ENCODE results near the gene AAGAB. TPM values are rescaled to one million over a fixed set of nuclear protein-coding genes. Genes with fewer than 3 reads are reported as not detected.

AAGAB gene
- total and polyA plus RNA-seq, 2 donors (not counting 1 experiment from before 2014, with no cell fraction given) = 55.8 to 62.5 TPM

- H3K27ac ChIP-seq (ENCODE audit: insufficient read depth, low read length) = no peak overlapping the region
- no peak overlapping the region for H3K4me2 ChIP-seq (ENCODE audit: extremely low read depth, insufficient read depth, low read length)
- H3K9me3 ChIP-seq (ENCODE audit: control insufficient read depth, insufficient read depth, low read depth, low read length) = no peaks in the 10 kb centered on the region
- no peaks in the 10 kb centered on the region for H3K79me2 ChIP-seq (ENCODE audit: control insufficient read depth, insufficient read depth, low read length)
- no peaks in the 10 kb centered on the region for H3K27me3 ChIP-seq (ENCODE audit: control insufficient read depth, insufficient read depth, low read length)
- H3K4me1 ChIP-seq (ENCODE audit: control insufficient read depth, extremely low read depth, insufficient read depth, low read length) = peaks cover 3% of the 10 kb centered on the region
- DNase-seq (ENCODE audit: low read depth in 2 of 2) = no peak
- no peak for TF ChIP-seq CTCF (conservative IDR thresholded peaks at IDR 0.05 in 1 of 2, IDR thresholded peaks at IDR 0.05 in 1 of 2; ENCODE audit: low read depth in 1 of 2, low read length in 2 of 2)
- TF ChIP-seq EZH2 (IDR thresholded peaks at IDR 0.05; ENCODE audit: low read length, missing control alignments) = no peak
- no peaks in the 10 kb centered on the region for H4K20me1 ChIP-seq (ENCODE audit: control insufficient read depth, extremely low read depth, insufficient read depth, low read length)
- H2AFZ ChIP-seq (ENCODE audit: low read length) = no peak overlapping the region
- no peak overlapping the region for H3K9ac ChIP-seq (ENCODE audit: insufficient read depth, low read length)
- no peak overlapping the region for H3K4me3 ChIP-seq (replicated peaks in 1 of 4; ENCODE audit: control extremely low read depth in 1 of 4, insufficient read depth in 1 of 4, low read depth in 3 of 4, low read length in 4 of 4)
- peaks cover 6% of the 10 kb centered on the region for H3K36me3 ChIP-seq (ENCODE audit: control insufficient read depth, insufficient read depth, low read length)
Measured at GRCh38 chr15:67228286-67228685, 26.2 kb downstream of the AAGAB start.

- no peak for DNase-seq (ENCODE audit: low read depth in 2 of 2)
- Histone ChIP-seq H3K4me3 (replicated peaks in 1 of 4; ENCODE audit: control extremely low read depth in 1 of 4, insufficient read depth in 1 of 4, low read depth in 3 of 4, low read length in 4 of 4) (no peak overlapping the region), H3K27me3 (ENCODE audit: control insufficient read depth, insufficient read depth, low read length) (no peaks in the 10 kb centered on the region), H3K9ac (ENCODE audit: insufficient read depth, low read length) (no peak overlapping the region), H2AFZ (ENCODE audit: low read length) (no peak overlapping the region), H3K9me3 (ENCODE audit: control insufficient read depth, insufficient read depth, low read depth, low read length) (no peaks in the 10 kb centered on the region), H3K79me2 (ENCODE audit: control insufficient read depth, insufficient read depth, low read length) (no peaks in the 10 kb centered on the region), H3K36me3 (ENCODE audit: control insufficient read depth, insufficient read depth, low read length) (peaks cover 6% of the 10 kb centered on the region), H3K4me2 (ENCODE audit: extremely low read depth, insufficient read depth, low read length) (no peak overlapping the region), H3K4me1 (ENCODE audit: control insufficient read depth, extremely low read depth, insufficient read depth, low read length) (peaks cover 3% of the 10 kb centered on the region), H4K20me1 (ENCODE audit: control insufficient read depth, extremely low read depth, insufficient read depth, low read length) (no peaks in the 10 kb centered on the region), H3K27ac (ENCODE audit: insufficient read depth, low read length) (no peak overlapping the region)
- TF ChIP-seq EZH2 (IDR thresholded peaks at IDR 0.05; ENCODE audit: low read length, missing control alignments) = no peak
Measured at GRCh38 chr15:67227846-67228245, 26.6 kb downstream of the AAGAB start.

GRCh38 chr15:67227431-67227830, 27.0 kb downstream of the AAGAB start:
- no peaks in the 10 kb centered on the region for H4K20me1 ChIP-seq (ENCODE audit: control insufficient read depth, extremely low read depth, insufficient read depth, low read length)
- H2AFZ ChIP-seq (ENCODE audit: low read length) = no peak overlapping the region
- peaks cover 3% of the 10 kb centered on the region for H3K4me1 ChIP-seq (ENCODE audit: control insufficient read depth, extremely low read depth, insufficient read depth, low read length)
- no peak overlapping the region for H3K9ac ChIP-seq (ENCODE audit: insufficient read depth, low read length)
- no peak overlapping the region for H3K27ac ChIP-seq (ENCODE audit: insufficient read depth, low read length)
- DNase-seq (ENCODE audit: low read depth in 2 of 2) = no peak
- H3K4me3 ChIP-seq (replicated peaks in 1 of 4; ENCODE audit: control extremely low read depth in 1 of 4, insufficient read depth in 1 of 4, low read depth in 3 of 4, low read length in 4 of 4) = no peak overlapping the region
- no peaks in the 10 kb centered on the region for H3K79me2 ChIP-seq (ENCODE audit: control insufficient read depth, insufficient read depth, low read length)
- H3K9me3 ChIP-seq (ENCODE audit: control insufficient read depth, insufficient read depth, low read depth, low read length) = no peaks in the 10 kb centered on the region
- no peak overlapping the region for H3K4me2 ChIP-seq (ENCODE audit: extremely low read depth, insufficient read depth, low read length)
- peaks cover 6% of the 10 kb centered on the region for H3K36me3 ChIP-seq (ENCODE audit: control insufficient read depth, insufficient read depth, low read length)
- no peaks in the 10 kb centered on the region for H3K27me3 ChIP-seq (ENCODE audit: control insufficient read depth, insufficient read depth, low read length)
- no peak for TF ChIP-seq CTCF (conservative IDR thresholded peaks at IDR 0.05 in 1 of 2, IDR thresholded peaks at IDR 0.05 in 1 of 2; ENCODE audit: low read depth in 1 of 2, low read length in 2 of 2)
- no peak for TF ChIP-seq EZH2 (IDR thresholded peaks at IDR 0.05; ENCODE audit: low read length, missing control alignments)

All from fibroblast of lung (primary cell).